NT2/D1 (cell line): Measurements from ENCODE around the gene GGT7.

Source experiments
- YY1 ChIP-seq: IDR thresholded peaks from 2 replicates; pipeline ENCODE4 v1.6.1; 2011; ENCODE audit not compliant: insufficient read length, insufficient read depth
- ZNF274 ChIP-seq: IDR thresholded peaks from 2 replicates; pipeline ENCODE4 v1.6.1; 2011; ENCODE audit warnings: mild to moderate bottlenecking, low read depth, low read length

DNA sequence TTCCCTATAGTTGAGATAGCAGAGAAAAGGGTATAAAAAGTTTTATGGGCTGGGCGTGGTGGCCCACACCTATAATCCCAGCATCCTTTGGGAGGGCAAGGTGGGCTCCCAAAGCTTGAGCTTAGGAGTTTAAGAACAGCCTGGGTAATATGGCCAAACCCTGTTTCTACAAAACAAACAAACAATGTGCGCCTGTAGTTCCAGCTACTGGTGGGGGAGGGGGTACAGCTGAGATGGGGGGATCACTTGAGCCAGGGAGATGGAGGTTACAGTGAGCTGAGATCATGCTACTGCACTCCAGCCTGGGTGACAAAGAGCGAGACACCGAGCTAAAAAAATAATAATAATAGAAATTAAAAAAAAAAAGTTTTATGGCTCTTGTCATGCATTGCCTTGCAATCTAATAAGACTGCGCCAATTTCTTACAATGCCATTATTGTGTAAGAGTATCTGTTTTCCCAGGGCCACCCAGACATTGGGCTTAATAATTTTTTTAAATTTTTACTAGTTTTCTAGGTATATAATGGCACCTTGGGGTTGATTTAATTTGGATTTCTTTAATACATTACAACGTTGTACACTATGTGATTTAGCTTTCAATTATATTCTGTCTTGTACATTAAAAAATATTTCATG lies 7.7 kb upstream of the GGT7 start:
- TF ChIP-seq ZNF274 (no peak), YY1 (no peak)
